ENCODE data around the gene ARHGEF16.
A peak's percentile ranks its signal among the peaks of the same experiment; 100 is the strongest.

Gene ARHGEF16

GRCh38 chr1:3474016-3474415 lies 19.6 kb downstream of the ARHGEF16 start:
- H3K27ac Mint-ChIP-seq, result no peak overlapping the region
- H3K27me3 Mint-ChIP-seq, result peaks cover 26% of the 10 kb centered on the region
- no peaks in the 10 kb centered on the region for H3K36me3 Mint-ChIP-seq
- H3K9me3 Mint-ChIP-seq, result peaks cover 3% of the 10 kb centered on the region
- peaks cover 8% of the 10 kb centered on the region for H3K4me1 Mint-ChIP-seq
- H3K4me3 Mint-ChIP-seq, result no peak overlapping the region
- ATAC-seq, result no peak

- no peak for ATAC-seq
- no peak overlapping the region for H3K27ac Mint-ChIP-seq
- no peak overlapping the region for H3K4me3 Mint-ChIP-seq
- peaks cover 8% of the 10 kb centered on the region for H3K4me1 Mint-ChIP-seq
- H3K36me3 Mint-ChIP-seq, result no peaks in the 10 kb centered on the region
- H3K9me3 Mint-ChIP-seq, result peaks cover 3% of the 10 kb centered on the region
- peaks cover 30% of the 10 kb centered on the region for H3K27me3 Mint-ChIP-seq
These were observed 20.0 kb downstream of the ARHGEF16 start for GRCh38 chr1:3474421-3474820.

- H3K27me3 Mint-ChIP-seq, result peaks cover 35% of the 10 kb centered on the region
- no peaks in the 10 kb centered on the region for H3K9me3 Mint-ChIP-seq
- H3K36me3 Mint-ChIP-seq, result no peaks in the 10 kb centered on the region
- no peak for ATAC-seq
- no peaks in the 10 kb centered on the region for H3K4me1 Mint-ChIP-seq
- no peak overlapping the region for H3K4me3 Mint-ChIP-seq
- no peak overlapping the region for H3K27ac Mint-ChIP-seq
These were observed 21.5 kb downstream of the ARHGEF16 start for GRCh38 chr1:3475839-3476573.

DNA sequence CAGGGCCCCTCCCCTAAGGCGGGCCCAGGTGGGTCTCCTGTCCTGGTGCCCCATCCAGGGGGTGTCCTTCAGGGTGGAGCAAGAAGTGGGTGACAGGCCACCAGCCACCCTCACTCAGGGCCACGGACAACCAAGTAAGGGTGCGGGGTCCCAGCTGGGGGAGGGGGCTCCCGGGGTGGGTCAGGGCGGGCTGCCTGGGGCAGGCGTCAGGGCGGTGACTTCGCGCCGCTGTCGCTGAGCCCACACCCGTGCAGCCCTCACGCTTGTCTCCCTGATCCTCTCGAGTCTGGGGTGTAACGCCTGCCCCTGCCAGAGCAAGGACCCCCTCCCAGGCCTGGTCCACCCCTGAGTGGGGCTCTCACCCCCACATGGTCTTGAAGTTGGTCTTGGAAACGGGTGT lies 22.2 kb downstream of the ARHGEF16 start:
- H3K27me3 Mint-ChIP-seq, result peaks cover 35% of the 10 kb centered on the region

GRCh38 chr1:3477241-3477995 lies 23.0 kb downstream of the ARHGEF16 start:
- no peak overlapping the region for H3K27ac Mint-ChIP-seq
- no peaks in the 10 kb centered on the region for H3K9me3 Mint-ChIP-seq
- no peak overlapping the region for H3K4me3 Mint-ChIP-seq
- peaks cover 36% of the 10 kb centered on the region for H3K27me3 Mint-ChIP-seq
- H3K4me1 Mint-ChIP-seq, result no peaks in the 10 kb centered on the region
- peak; percentile 71 for ATAC-seq
- no peaks in the 10 kb centered on the region for H3K36me3 Mint-ChIP-seq

More for the DNA sequence above, 22.2 kb downstream of the ARHGEF16 start:
- Mint-ChIP-seq H3K36me3 (no peaks in the 10 kb centered on the region), H3K4me3 (no peak overlapping the region), H3K9me3 (no peaks in the 10 kb centered on the region), H3K4me1 (no peaks in the 10 kb centered on the region), H3K27ac (no peak overlapping the region)
- ATAC-seq, result peak; percentile 10

DNA sequence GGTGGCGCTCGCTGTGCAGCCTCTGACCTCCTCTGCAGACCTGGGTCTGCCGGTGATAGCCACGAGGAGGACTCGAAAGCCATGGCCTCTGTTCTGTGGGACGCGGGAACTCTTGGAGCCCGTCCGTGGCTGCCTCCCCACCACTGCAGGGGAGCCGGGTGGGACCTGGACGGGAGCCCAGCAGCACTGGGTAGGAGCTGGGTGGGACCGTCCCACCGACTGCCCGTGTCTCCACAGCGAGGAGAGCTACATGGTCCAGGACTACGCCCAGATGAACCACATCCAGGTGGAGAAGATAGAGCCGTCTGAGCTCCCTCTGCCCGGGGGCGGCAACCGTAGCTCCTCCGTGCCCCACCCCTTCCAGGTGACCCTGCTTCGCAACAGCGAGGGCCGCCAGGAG lies 23.7 kb downstream of the ARHGEF16 start:
- Mint-ChIP-seq H3K27ac (no peak overlapping the region), H3K27me3 (peaks cover 44% of the 10 kb centered on the region), H3K9me3 (no peaks in the 10 kb centered on the region), H3K4me3 (no peak overlapping the region), H3K4me1 (no peaks in the 10 kb centered on the region), H3K36me3 (no peaks in the 10 kb centered on the region)
- no peak for ATAC-seq

DNA sequence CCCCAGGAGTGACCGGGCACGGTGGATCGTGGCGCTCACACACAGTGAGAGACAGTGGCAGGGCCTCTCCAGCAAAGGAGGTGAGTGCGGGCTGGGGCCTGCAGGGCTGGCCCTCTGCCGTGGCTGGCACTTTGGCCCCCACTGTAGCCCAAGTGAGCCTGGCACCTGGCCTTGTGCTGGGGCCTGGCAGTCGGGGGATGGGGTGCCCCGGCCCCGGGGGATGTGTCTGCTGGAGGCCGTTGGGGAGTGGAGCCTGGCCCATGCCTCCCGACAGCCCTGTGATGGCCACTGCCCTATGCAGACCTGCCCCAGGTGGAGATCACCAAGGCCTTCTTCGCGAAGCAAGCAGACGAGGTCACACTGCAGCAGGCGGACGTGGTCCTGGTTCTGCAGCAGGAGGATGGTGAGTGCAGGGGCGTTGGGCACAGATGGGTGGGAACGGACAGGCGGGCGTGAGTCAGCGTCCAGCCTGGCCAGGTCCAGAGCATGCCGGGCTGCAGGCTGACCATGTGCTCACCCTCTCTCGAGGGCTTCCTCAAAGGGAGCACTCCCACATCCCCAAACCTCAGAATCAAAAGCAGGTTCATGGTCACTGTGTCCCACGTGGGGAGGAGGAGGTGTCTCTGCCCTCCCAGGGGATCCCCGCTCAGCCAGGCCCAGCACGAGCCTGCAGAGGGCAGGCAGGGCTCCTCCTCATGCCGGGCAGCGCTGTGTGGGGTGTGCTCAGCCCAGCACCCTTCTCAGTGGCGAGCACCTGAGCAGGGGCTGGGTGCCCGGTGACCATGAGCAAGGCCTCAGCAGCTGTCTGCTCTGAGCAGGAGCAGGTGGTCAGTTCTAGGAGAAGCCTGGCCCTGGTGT lies 25.3 kb downstream of the ARHGEF16 start:
- H3K36me3 Mint-ChIP-seq, result no peaks in the 10 kb centered on the region
- H3K4me3 Mint-ChIP-seq, result no peak overlapping the region
- no peaks in the 10 kb centered on the region for H3K9me3 Mint-ChIP-seq
- no peaks in the 10 kb centered on the region for H3K4me1 Mint-ChIP-seq
- H3K27me3 Mint-ChIP-seq, result peaks cover 59% of the 10 kb centered on the region
- no peak overlapping the region for H3K27ac Mint-ChIP-seq
- peak; percentile 2 for ATAC-seq

DNA sequence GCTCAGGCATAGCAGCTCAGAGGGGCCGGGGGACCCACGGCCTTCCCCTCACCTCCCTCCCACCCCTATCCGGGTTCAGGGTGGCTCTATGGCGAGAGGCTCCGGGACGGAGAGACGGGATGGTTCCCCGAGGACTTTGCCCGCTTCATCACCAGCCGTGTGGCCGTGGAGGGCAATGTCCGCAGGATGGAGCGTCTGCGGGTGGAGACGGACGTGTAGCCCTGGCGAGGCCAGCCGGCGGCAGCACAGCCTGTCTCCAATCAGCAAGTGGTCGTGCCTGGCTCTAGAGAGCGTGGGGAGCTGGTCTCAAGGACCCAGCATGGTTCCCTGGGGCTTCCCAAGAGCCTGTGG lies 25.9 kb downstream of the ARHGEF16 start:
- Mint-ChIP-seq H3K36me3 (no peaks in the 10 kb centered on the region), H3K4me3 (no peak overlapping the region), H3K9me3 (no peaks in the 10 kb centered on the region), H3K27ac (no peak overlapping the region), H3K27me3 (peaks cover 64% of the 10 kb centered on the region), H3K4me1 (no peaks in the 10 kb centered on the region)
- no peak for ATAC-seq

GRCh38 chr1:3481046-3481445 lies 26.6 kb downstream of the ARHGEF16 start:
- H3K36me3 Mint-ChIP-seq, result no peaks in the 10 kb centered on the region
- peaks cover 64% of the 10 kb centered on the region for H3K27me3 Mint-ChIP-seq
- H3K4me1 Mint-ChIP-seq, result no peaks in the 10 kb centered on the region
- H3K9me3 Mint-ChIP-seq, result no peaks in the 10 kb centered on the region
- no peak overlapping the region for H3K4me3 Mint-ChIP-seq
- H3K27ac Mint-ChIP-seq, result no peak overlapping the region
- no peak for ATAC-seq

DNA sequence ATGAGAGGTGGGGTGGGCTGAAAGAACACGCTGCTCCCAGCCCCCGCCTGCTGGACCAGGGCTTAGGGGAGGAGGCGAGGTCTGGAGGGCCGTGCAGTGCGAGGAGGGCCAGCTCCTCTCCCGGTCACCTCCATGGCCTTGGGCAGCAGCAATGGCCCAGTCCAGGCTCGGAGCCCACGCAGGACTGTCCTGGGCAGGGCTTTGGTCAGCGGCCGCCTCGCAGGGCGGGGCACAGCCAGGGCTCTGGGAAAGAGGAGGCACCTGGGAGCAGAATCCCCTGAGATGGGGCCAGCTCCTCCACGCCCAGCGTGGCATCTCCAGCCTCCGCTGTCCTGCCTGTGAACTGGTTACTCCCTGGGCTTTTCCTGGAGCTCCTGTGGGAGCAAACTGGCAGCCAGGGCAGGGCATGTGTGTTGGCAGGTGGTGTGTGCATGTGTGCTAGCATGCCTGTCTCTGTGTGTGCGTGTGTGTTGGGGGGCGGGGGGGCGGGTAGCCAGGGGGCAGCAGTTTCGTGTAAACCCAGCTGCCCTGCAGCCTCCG lies 27.4 kb downstream of the ARHGEF16 start:
- no peak for ATAC-seq

DNA sequence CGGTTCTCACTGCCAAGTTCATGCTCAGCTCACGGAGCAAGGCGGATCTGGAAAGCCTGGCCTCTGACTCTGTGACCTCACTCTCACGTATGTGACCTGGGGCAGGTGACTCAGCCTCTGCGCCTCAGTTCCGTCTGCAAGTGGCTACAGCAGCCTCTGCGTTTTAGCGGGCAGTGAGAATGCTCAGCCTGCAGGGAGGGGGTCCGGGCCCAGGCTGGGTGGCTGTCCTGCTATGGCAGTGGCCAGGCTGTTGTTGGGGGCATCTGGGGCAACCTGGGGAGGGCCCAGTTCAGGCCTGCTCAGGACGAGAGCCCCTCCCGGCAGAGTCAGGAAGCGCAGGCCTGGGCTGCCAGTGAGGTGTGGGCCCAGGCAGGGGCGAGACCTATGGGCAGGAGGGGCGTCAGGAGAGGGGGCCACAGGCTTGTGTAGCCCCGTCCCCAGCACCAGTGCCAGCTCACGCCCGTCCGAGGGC lies 27.9 kb downstream of the ARHGEF16 start:
- Mint-ChIP-seq H3K9me3 (no peaks in the 10 kb centered on the region), H3K4me3 (no peak overlapping the region), H3K27me3 (peaks cover 64% of the 10 kb centered on the region), H3K4me1 (no peaks in the 10 kb centered on the region), H3K36me3 (no peaks in the 10 kb centered on the region), H3K27ac (no peak overlapping the region)
- no peak for ATAC-seq

More for the DNA sequence above, 27.4 kb downstream of the ARHGEF16 start:
- peaks cover 64% of the 10 kb centered on the region for H3K27me3 Mint-ChIP-seq
- no peaks in the 10 kb centered on the region for H3K4me1 Mint-ChIP-seq
- H3K4me3 Mint-ChIP-seq, result no peak overlapping the region
- H3K27ac Mint-ChIP-seq, result no peak overlapping the region
- H3K36me3 Mint-ChIP-seq, result no peaks in the 10 kb centered on the region
- no peaks in the 10 kb centered on the region for H3K9me3 Mint-ChIP-seq

DNA sequence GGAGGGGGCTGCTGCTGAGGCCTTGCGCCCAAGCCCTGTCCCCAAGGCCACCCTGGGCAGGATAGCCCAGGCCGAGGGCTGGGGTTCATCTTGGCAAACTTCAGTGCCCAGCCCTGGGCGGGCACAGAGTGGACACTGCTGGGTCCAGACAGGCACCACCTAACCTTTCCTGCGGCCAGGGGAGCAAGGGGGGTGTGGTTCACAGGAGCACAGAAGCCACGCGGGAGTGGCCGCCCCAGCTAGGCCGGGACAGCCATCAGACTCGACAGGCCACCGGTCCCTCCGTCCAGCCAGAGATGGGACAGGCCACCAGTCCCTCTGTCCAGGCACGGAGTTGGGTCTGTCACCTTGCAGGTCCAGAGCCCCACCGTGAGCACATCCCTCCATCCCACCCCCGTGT lies 28.9 kb downstream of the ARHGEF16 start:
- ATAC-seq, result no peak
- Mint-ChIP-seq H3K4me3 (no peak overlapping the region), H3K4me1 (no peaks in the 10 kb centered on the region), H3K9me3 (no peaks in the 10 kb centered on the region), H3K27ac (no peak overlapping the region), H3K36me3 (peaks cover under 1% of the 10 kb centered on the region), H3K27me3 (peaks cover 55% of the 10 kb centered on the region)

- no peak for ATAC-seq
- no peak overlapping the region for H3K27ac Mint-ChIP-seq
- H3K4me1 Mint-ChIP-seq, result no peaks in the 10 kb centered on the region
- H3K4me3 Mint-ChIP-seq, result no peak overlapping the region
- peaks cover 49% of the 10 kb centered on the region for H3K27me3 Mint-ChIP-seq
- H3K36me3 Mint-ChIP-seq, result peaks cover 6% of the 10 kb centered on the region
- H3K9me3 Mint-ChIP-seq, result peaks cover 2% of the 10 kb centered on the region
These were observed 29.5 kb downstream of the ARHGEF16 start for GRCh38 chr1:3483801-3484444.

- peaks cover 38% of the 10 kb centered on the region for H3K27me3 Mint-ChIP-seq
- no peak overlapping the region for H3K27ac Mint-ChIP-seq
- H3K4me1 Mint-ChIP-seq, result no peaks in the 10 kb centered on the region
- peaks cover 4% of the 10 kb centered on the region for H3K9me3 Mint-ChIP-seq
- H3K4me3 Mint-ChIP-seq, result no peak overlapping the region
- peaks cover 9% of the 10 kb centered on the region for H3K36me3 Mint-ChIP-seq
- ATAC-seq, result no peak
These were observed 30.6 kb downstream of the ARHGEF16 start for GRCh38 chr1:3485016-3485415.

DNA sequence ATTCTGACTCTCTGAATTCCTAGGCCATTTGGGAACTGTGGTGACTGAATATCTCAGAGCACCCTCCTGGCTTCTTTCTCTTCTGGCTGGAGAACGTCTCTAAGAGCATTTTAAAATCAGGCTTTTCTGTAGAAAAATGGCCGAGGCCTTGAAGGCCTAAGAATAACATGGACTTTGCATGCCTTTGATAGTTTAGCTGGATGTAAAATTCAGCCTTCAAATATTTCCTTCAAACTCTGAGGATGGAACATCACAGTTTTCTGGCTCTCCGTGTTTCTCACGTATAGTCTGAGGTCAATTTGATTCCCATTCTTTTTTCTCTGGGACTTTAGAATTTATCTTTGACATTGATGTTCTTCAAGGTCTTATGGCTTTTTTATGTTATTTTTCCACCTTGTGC lies 34.0 kb downstream of the ARHGEF16 start:
- H3K4me3 Mint-ChIP-seq, result no peak overlapping the region
- H3K27me3 Mint-ChIP-seq, result peaks cover 18% of the 10 kb centered on the region
- no peak for ATAC-seq
- H3K9me3 Mint-ChIP-seq, result peaks cover 4% of the 10 kb centered on the region
- peaks cover 9% of the 10 kb centered on the region for H3K4me1 Mint-ChIP-seq
- peaks cover 9% of the 10 kb centered on the region for H3K36me3 Mint-ChIP-seq
- no peak overlapping the region for H3K27ac Mint-ChIP-seq
